Mucosa of stomach (tissue), 1 donor: Measurements from ENCODE around the gene FRMD4A.

ENCODE experiments used
- H3K27me3 ChIP-seq: one replicate; pipeline ENCODE4 v1.7.0; 2013; ENCODE audit warnings: mild to moderate bottlenecking, low read length; ENCODE audit not compliant: control insufficient read depth, insufficient read depth
- H3K36me3 ChIP-seq: one replicate; pipeline ENCODE4 v1.7.0; 2013; ENCODE audit warnings: low read length; ENCODE audit not compliant: control insufficient read depth, insufficient read depth
- H3K4me1 ChIP-seq: one replicate; pipeline ENCODE4 v1.7.0; 2013; ENCODE audit warnings: mild to moderate bottlenecking, low read length; ENCODE audit not compliant: control insufficient read depth, insufficient read depth
- H3K4me3 ChIP-seq: one replicate; pipeline ENCODE4 v1.7.0; 2013; ENCODE audit warnings: low read length
- H3K9ac ChIP-seq: one replicate; pipeline ENCODE4 v1.7.0; 2013; ENCODE audit warnings: mild to moderate bottlenecking, low read length, moderate library complexity
- H3K9me3 ChIP-seq: one replicate; pipeline ENCODE4 v1.7.0; 2013; ENCODE audit warnings: mild to moderate bottlenecking, low read length, moderate library complexity; ENCODE audit not compliant: control insufficient read depth
- donor health status: Pancreatic carcinoma.

Gene FRMD4A

GRCh38 chr10:13711291-13711690 lies 619.4 kb downstream of the FRMD4A start:
- H3K4me3 ChIP-seq: no peak overlapping the region
- H3K9ac ChIP-seq: no peak overlapping the region
- H3K27me3 ChIP-seq: no peaks in the 10 kb centered on the region
- no peaks in the 10 kb centered on the region for H3K9me3 ChIP-seq
- H3K36me3 ChIP-seq: no peaks in the 10 kb centered on the region
- peaks cover 14% of the 10 kb centered on the region for H3K4me1 ChIP-seq

GRCh38 chr10:13709931-13710650 lies 620.6 kb downstream of the FRMD4A start:
- Histone ChIP-seq H3K4me3 (no peak overlapping the region), H3K9ac (no peak overlapping the region), H3K9me3 (no peaks in the 10 kb centered on the region), H3K36me3 (no peaks in the 10 kb centered on the region), H3K27me3 (no peaks in the 10 kb centered on the region), H3K4me1 (peaks cover 26% of the 10 kb centered on the region)

- peaks cover 37% of the 10 kb centered on the region for H3K4me1 ChIP-seq
- H3K36me3 ChIP-seq: no peaks in the 10 kb centered on the region
- H3K9ac ChIP-seq: peak overlapping the region; percentile 67
- peak overlapping the region; percentile 85 for H3K4me3 ChIP-seq
- H3K27me3 ChIP-seq: no peaks in the 10 kb centered on the region
- no peaks in the 10 kb centered on the region for H3K9me3 ChIP-seq
These were observed 622.3 kb downstream of the FRMD4A start for GRCh38 chr10:13708256-13708990.

- Histone ChIP-seq H3K27me3 (no peaks in the 10 kb centered on the region), H3K4me3 (peak overlapping the region; percentile 85), H3K4me1 (peaks cover 34% of the 10 kb centered on the region), H3K9ac (peak overlapping the region; percentile 67), H3K36me3 (no peaks in the 10 kb centered on the region), H3K9me3 (no peaks in the 10 kb centered on the region)
These were observed 623.4 kb downstream of the FRMD4A start for GRCh38 chr10:13707156-13707881.

GRCh38 chr10:13706604-13707003 lies 624.1 kb downstream of the FRMD4A start:
- Histone ChIP-seq H3K27me3 (no peaks in the 10 kb centered on the region), H3K9ac (peak overlapping the region; percentile 67), H3K9me3 (no peaks in the 10 kb centered on the region), H3K4me1 (peaks cover 34% of the 10 kb centered on the region), H3K36me3 (no peaks in the 10 kb centered on the region), H3K4me3 (peak overlapping the region; percentile 85)

- Histone ChIP-seq H3K27me3 (no peaks in the 10 kb centered on the region), H3K4me1 (peaks cover 34% of the 10 kb centered on the region)
These were observed 624.5 kb downstream of the FRMD4A start for GRCh38 chr10:13706175-13706574.

GRCh38 chr10:13705526-13706174 lies 625.1 kb downstream of the FRMD4A start:
- no peaks in the 10 kb centered on the region for H3K36me3 ChIP-seq
- peak overlapping the region; percentile 67 for H3K9ac ChIP-seq
- H3K4me1 ChIP-seq: peaks cover 34% of the 10 kb centered on the region
- H3K9me3 ChIP-seq: no peaks in the 10 kb centered on the region
- peak overlapping the region; percentile 85 for H3K4me3 ChIP-seq
- no peaks in the 10 kb centered on the region for H3K27me3 ChIP-seq

More at GRCh38 chr10:13706175-13706574, 624.5 kb downstream of the FRMD4A start:
- H3K9me3 ChIP-seq: no peaks in the 10 kb centered on the region
- H3K4me3 ChIP-seq: peak overlapping the region; percentile 85
- peak overlapping the region; percentile 67 for H3K9ac ChIP-seq
- no peaks in the 10 kb centered on the region for H3K36me3 ChIP-seq

GRCh38 chr10:13704964-13705363 lies 625.8 kb downstream of the FRMD4A start:
- Histone ChIP-seq H3K9me3 (no peaks in the 10 kb centered on the region), H3K4me3 (no peak overlapping the region), H3K4me1 (peaks cover 34% of the 10 kb centered on the region)

GRCh38 chr10:13703997-13704536 lies 626.7 kb downstream of the FRMD4A start:
- Histone ChIP-seq H3K36me3 (no peaks in the 10 kb centered on the region), H3K9ac (no peak overlapping the region), H3K27me3 (no peaks in the 10 kb centered on the region), H3K4me3 (no peak overlapping the region), H3K9me3 (no peaks in the 10 kb centered on the region), H3K4me1 (peaks cover 34% of the 10 kb centered on the region)

More at GRCh38 chr10:13704964-13705363, 625.8 kb downstream of the FRMD4A start:
- Histone ChIP-seq H3K9ac (no peak overlapping the region), H3K36me3 (no peaks in the 10 kb centered on the region), H3K27me3 (no peaks in the 10 kb centered on the region)

- no peaks in the 10 kb centered on the region for H3K9me3 ChIP-seq
- H3K9ac ChIP-seq: no peak overlapping the region
- H3K4me1 ChIP-seq: peaks cover 28% of the 10 kb centered on the region
- H3K36me3 ChIP-seq: no peaks in the 10 kb centered on the region
- no peaks in the 10 kb centered on the region for H3K27me3 ChIP-seq
- H3K4me3 ChIP-seq: no peak overlapping the region
These were observed 627.5 kb downstream of the FRMD4A start for GRCh38 chr10:13703101-13703818.
